ENCODE measurements around the gene NFATC1. TPM values are rescaled to one million over a fixed set of nuclear protein-coding genes. Genes with fewer than 3 reads are reported as not detected.
A peak's percentile ranks its signal among the peaks of the same experiment; 100 is the strongest.
"Not testable (repeated sequence)": the region's sequence is repeated elsewhere in the genome, so short reads cannot be mapped to it uniquely, and the experiment has no call there.

Gene NFATC1
- total RNA-seq, 1 donor from 2014 or later = 64.1 TPM

GRCh38 chr18:79375441-79376154 is 20.1 kb upstream of the NFATC1 start:
- H3K27me3 ChIP-seq = no peaks in the 10 kb centered on the region
- peaks cover 0 to 2% of the 10 kb centered on the region in 2 donors for H3K4me1 ChIP-seq
- no peak overlapping the region for H3K27ac ChIP-seq
- intact Hi-C loops (cut with DNase I) = no loop called here
- no peak overlapping the region for H3K4me3 ChIP-seq
- peaks cover 9 to 24% of the 10 kb centered on the region in 2 donors for H3K36me3 ChIP-seq
- DNase-seq (ENCODE audit: low spot score in 2 of 2) = no peak
- no peaks in the 10 kb centered on the region for H3K9me3 ChIP-seq
- no peak for TF ChIP-seq CTCF (IDR thresholded peaks at IDR 0.05)

- H3K4me3 ChIP-seq; H3K4me1 ChIP-seq; DNase-seq (ENCODE audit: low spot score in 2 of 2); H3K9me3 ChIP-seq; intact Hi-C loops (cut with DNase I); H3K27ac ChIP-seq; H3K27me3 ChIP-seq: not testable (repeated sequence)
- H3K36me3 ChIP-seq = peaks cover 9 to 21% of the 10 kb centered on the region in 2 donors
Measured at GRCh38 chr18:79376661-79377060, 19.1 kb upstream of the NFATC1 start.

GRCh38 chr18:79377187-79377891 is 18.4 kb upstream of the NFATC1 start:
- H3K9me3 ChIP-seq = no peaks in the 10 kb centered on the region
- no peak for DNase-seq (ENCODE audit: low spot score in 2 of 2)
- H3K4me1 ChIP-seq = peaks cover 0 to 2% of the 10 kb centered on the region in 2 donors
- no peak overlapping the region for H3K4me3 ChIP-seq
- TF ChIP-seq CTCF (IDR thresholded peaks at IDR 0.05) = no peak
- no peak overlapping the region for H3K27ac ChIP-seq
- H3K36me3 ChIP-seq = peaks cover 9 to 21% of the 10 kb centered on the region in 2 donors
- intact Hi-C loops (cut with DNase I) = no loop called here
- H3K27me3 ChIP-seq = no peaks in the 10 kb centered on the region

GRCh38 chr18:79378536-79379250 is 17.0 kb upstream of the NFATC1 start:
- Histone ChIP-seq H3K36me3 (peaks cover 9 to 21% of the 10 kb centered on the region in 2 donors), H3K27ac (no peak overlapping the region), H3K4me1 (peaks cover 0 to 2% of the 10 kb centered on the region in 2 donors), H3K4me3 (no peak overlapping the region), H3K27me3 (no peaks in the 10 kb centered on the region), H3K9me3 (no peaks in the 10 kb centered on the region)
- peak in 1 of 2 donors; percentile 89 for DNase-seq (ENCODE audit: low spot score in 2 of 2)
- TF ChIP-seq CTCF (IDR thresholded peaks at IDR 0.05) = peak; percentile 93 to 98 (median 95)
- intact Hi-C loops (cut with DNase I) = loop anchor here (1.0 kb wide), 1 partner anchor 266 kb away; no protein-coding TSS in a partner anchor

GRCh38 chr18:79379251-79379905 is 16.4 kb upstream of the NFATC1 start:
- no peak overlapping the region for H3K27ac ChIP-seq
- TF ChIP-seq CTCF (IDR thresholded peaks at IDR 0.05) = no peak
- H3K4me1 ChIP-seq = peaks cover 0 to 2% of the 10 kb centered on the region in 2 donors
- no peak overlapping the region for H3K4me3 ChIP-seq
- intact Hi-C loops (cut with DNase I) = loop anchor here (1.0 kb wide), 1 partner anchor 265 kb away; no protein-coding TSS in a partner anchor
- no peaks in the 10 kb centered on the region for H3K27me3 ChIP-seq
- no peaks in the 10 kb centered on the region for H3K9me3 ChIP-seq
- DNase-seq (ENCODE audit: low spot score in 2 of 2) = no peak
- H3K36me3 ChIP-seq = peaks cover 9 to 21% of the 10 kb centered on the region in 2 donors

Data from ascending aorta (tissue), 2 donors.